ENCODE data around the gene FILIP1. TPM values are rescaled to one million over a fixed set of nuclear protein-coding genes. Genes with fewer than 3 reads are reported as not detected.
A peak's percentile ranks its signal among the peaks of the same experiment; 100 is the strongest.

Gene FILIP1
- total and polyA plus RNA-seq, 2 of the 8 experiments (the other 6 are each of a cell fraction or from before 2014, with no cell fraction given), result 2.4 to 5.7 TPM

DNA sequence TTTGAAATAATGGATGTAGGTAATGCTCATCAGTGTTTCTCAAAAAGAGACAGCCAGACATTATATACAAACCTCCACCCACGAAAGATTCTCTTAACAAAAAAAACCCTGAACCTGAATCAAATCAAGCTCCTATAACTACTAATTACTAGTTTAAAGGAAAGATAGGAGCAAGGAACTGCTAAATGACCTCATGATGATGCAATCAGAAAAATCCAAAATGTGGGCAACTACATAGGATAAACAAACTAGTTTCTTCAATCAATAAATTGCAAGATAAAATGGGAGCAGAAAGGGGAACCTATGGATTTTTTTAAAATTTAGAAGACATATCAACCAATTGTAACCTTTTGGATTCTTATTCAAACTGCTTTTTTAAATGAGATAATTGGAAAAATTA is 165.8 kb downstream of the FILIP1 start:
- Histone ChIP-seq H3K79me1 (ENCODE audit: low read depth, low read length) (no peaks in the 10 kb centered on the region), H3K4ac (replicated peaks; ENCODE audit: insufficient read length, low read depth, low read length) (no peak overlapping the region), H4K8ac (ENCODE audit: extremely low read depth, insufficient read depth, low read length) (no peak overlapping the region), H2AFZ (ENCODE audit: low read length) (no peak overlapping the region), H3K9ac (replicated peaks in 1 of 4; ENCODE audit: extremely low read depth in 1 of 4, low read depth in 3 of 4, low read length in 3 of 4) (no peak overlapping the region), H3K79me2 (ENCODE audit: control insufficient read depth in 1 of 2, insufficient read depth in 2 of 2, low read length in 2 of 2) (peaks cover 0 to 10% of the 10 kb centered on the region in 2 experiments; a peak in 1 of 4 replicates), H3K27ac (ENCODE audit: low read depth, low read length) (no peak overlapping the region), H3K36me3 (ENCODE audit: control insufficient read depth in 2 of 4, insufficient read depth in 4 of 4, low read length in 3 of 4) (no peaks in the 10 kb centered on the region), H2BK120ac (replicated peaks; ENCODE audit: low read depth, low read length) (no peak overlapping the region), H3K4me2 (ENCODE audit: insufficient read depth in 1 of 2, low read depth in 2 of 2, low read length in 2 of 2) (no peak overlapping the region), H2AK5ac (ENCODE audit: low read depth, low read length) (no peak overlapping the region), H2BK20ac (ENCODE audit: low read length) (no peak overlapping the region), H3K27me3 (replicated peaks in 1 of 4; ENCODE audit: control insufficient read depth in 3 of 4, extremely low read depth in 1 of 4, insufficient read depth in 3 of 4, low read length in 3 of 4) (no peaks in the 10 kb centered on the region), H3K14ac (ENCODE audit: insufficient read length) (no peak overlapping the region), H3K56ac (replicated peaks; ENCODE audit: insufficient read length, low read depth, low read length) (no peak overlapping the region), H4K20me1 (replicated peaks in 1 of 2; ENCODE audit: control insufficient read depth in 1 of 2, insufficient read depth in 2 of 2, low read length in 2 of 2) (no peaks in the 10 kb centered on the region), H3K9me3 (ENCODE audit: insufficient read depth in 2 of 2, low read depth in 1 of 2, low read length in 1 of 2) (no peaks in the 10 kb centered on the region), H2BK15ac (ENCODE audit: low read length) (no peak overlapping the region), H3K4me1 (replicated peaks in 1 of 4; ENCODE audit: control insufficient read depth in 3 of 4, insufficient read depth in 4 of 4, low read length in 3 of 4) (peaks cover 0 to 18% (median 11%) of the 10 kb centered on the region in 4 experiments; a peak in 5 of 7 replicates), H3K4me3 (ENCODE audit: extremely low read depth in 1 of 4, insufficient read depth in 2 of 4, low read depth in 3 of 4, low read length in 4 of 4) (no peak overlapping the region), H3K18ac (ENCODE audit: extremely low read depth, low read length) (no peak overlapping the region), H2BK12ac (ENCODE audit: low read depth, low read length) (no peak overlapping the region), H3K23me2 (ENCODE audit: low read depth, low read length) (no peaks in the 10 kb centered on the region), H2BK5ac (ENCODE audit: low read depth, low read length) (no peak overlapping the region), H4K91ac (replicated peaks; ENCODE audit: insufficient read length, low read length) (no peak overlapping the region), H4K5ac (ENCODE audit: insufficient read length, low read depth, low read length) (no peak overlapping the region), H3K23ac (ENCODE audit: insufficient read length) (no peak overlapping the region)
- DNase-seq (ENCODE audit: low read depth in 1 of 2, low spot score in 2 of 2) (no peak), FAIRE-seq (no peak)
- 96% methylated on average over 1 of the region's 1 CpG; no CpG with 5 or more reads in 1 of the 2 experiments for WGBS, 2 experiments (ENCODE audit: extremely low coverage in 1 of 2, insufficient coverage in 1 of 2, insufficient read length in 1 of 2, insufficient replicate concordance in 2 of 2, low coverage in 1 of 2, low lambda C conversion rate in 2 of 2, missing lambda C conversion rate in 1 of 2)
- ChIA-PET CTCF (ENCODE audit: partially characterized antibody) (no interaction called here), POLR2A (ENCODE audit: partially characterized antibody) (no interaction called here)
- TF ChIP-seq RBBP5 (IDR thresholded peaks at IDR 0.05; ENCODE audit: borderline replicate concordance, low read depth, low read length) (no peak), CHD2 (IDR thresholded peaks at IDR 0.05; ENCODE audit: low read length) (no peak), HDAC6 (IDR thresholded peaks at IDR 0.05; ENCODE audit: low read depth, low read length) (no peak), CEBPB (IDR thresholded peaks at IDR 0.05; ENCODE audit: low read depth, low read length) (peak; percentile 55; the same call in 1 of the 2 replicates)

All from H1 (cell line).